NCI-H82 (cell line): Measurements from ENCODE around the gene CHID1.

Source experiments
- DNase-seq: peaks from one replicate; lab custom pipeline; 2025; lab: John Stamatoyannopoulos, UW

Gene CHID1

DNA sequence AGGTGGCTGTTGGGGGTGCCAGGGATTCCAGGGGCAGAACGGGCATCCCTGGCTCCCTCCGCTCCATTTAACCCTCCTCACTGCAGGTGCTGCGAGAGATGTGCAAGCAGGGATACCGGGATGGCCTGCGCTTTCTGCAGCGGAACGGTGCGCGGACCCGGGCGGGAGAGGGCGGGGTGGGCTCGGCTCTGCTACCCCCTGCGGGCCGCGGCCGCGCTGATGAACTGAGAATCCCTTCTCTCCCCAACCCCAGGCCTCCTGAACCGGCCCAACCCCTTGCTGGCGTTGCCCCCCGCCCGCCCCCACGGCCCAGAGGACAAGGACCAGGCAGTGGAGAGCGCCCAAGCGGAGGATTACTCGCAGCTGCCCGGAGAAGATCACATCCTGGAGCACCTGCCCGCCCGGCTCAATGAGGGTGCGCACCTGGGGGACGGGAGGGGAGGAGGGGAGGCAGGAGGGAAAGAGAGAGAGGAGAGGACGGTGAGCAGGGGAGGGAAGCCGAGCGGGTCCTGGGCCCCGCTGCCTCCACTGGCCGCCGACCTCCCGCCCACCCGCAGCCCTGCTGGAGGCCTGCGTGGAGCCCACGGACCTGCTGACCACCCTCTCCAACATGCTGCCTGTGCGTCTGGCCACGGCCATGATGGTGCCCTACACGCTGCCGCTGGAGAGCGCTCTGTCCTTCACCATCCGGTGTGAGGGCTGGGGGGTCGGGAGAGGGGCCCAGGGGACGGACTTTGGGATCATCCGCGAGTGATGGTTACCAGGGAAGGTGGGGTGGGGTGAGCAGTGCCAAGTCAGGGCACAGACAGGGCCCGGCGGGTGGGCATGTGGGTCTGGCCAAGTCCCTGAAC is 86.9 kb downstream of the CHID1 start:
- no peak for DNase-seq

GRCh38 chr11:821512-822371 is 88.9 kb downstream of the CHID1 start:
- DNase-seq = no peak

GRCh38 chr11:820655-821511 is 89.7 kb downstream of the CHID1 start:
- no peak for DNase-seq

DNA sequence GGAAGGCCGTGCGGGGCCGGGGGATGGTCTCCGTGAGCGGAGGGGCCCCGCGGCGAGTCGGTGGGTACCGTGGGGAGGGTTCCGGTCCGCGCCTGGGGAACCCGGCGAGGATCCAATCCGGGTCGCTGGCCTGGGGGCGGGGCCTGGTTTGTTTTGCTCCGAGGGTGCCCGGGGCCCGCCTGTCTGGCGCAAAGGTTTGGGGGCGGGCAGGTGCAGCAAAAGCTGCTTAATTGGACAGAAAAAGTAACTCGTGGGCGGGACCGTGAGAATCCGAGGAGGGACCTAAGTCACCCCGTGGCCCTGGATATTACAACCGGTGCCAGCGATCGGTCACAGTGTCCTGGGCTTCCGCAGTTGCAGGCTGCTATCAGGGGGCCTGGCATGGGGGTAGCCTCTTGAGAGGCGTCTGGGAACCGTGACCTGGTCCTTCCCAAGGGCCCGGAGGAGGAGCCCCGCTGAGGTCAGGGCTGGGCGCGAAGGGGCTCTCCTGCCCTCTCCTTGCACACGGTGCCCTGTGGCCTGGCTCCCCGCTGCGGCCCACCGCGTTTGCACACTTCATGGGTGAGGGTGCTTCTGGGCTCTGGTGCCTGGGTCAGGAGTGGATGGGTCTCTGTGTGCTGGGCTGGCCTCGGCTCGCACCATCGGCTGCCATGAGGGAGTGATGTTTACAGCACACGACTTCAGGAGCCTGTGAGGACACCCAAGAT is 90.5 kb downstream of the CHID1 start:
- DNase-seq = peak; percentile 84

GRCh38 chr11:819129-819931 is 91.3 kb downstream of the CHID1 start:
- DNase-seq = peak; percentile 93

- DNase-seq = no peak
Observed at GRCh38 chr11:818396-819128, 92.0 kb downstream of the CHID1 start, which contains the start of gene PNPLA2. Gene PNPLA2, plus strand, starts transcription at chr11:818914. Its CDS starts 805 bp downstream, at chr11:819719.
